ENCODE measurements around the gene DNAJC10. TPM values are rescaled to one million over a fixed set of nuclear protein-coding genes. Genes with fewer than 3 reads are reported as not detected.

The DNAJC10 gene
- total RNA-seq, 1 donor from 2014 or later, result 32.1 TPM

Other genes with a start within 250 kb of the DNAJC10 start
- 0.32 TPM for gene FRZB, start 150.4 kb downstream of the DNAJC10 start, total RNA-seq